ENCODE measurements around the gene FSHB. TPM values are rescaled to one million over a fixed set of nuclear protein-coding genes. Genes with fewer than 3 reads are reported as not detected.

Gene FSHB
- total and polyA plus RNA-seq, 2 of the 8 experiments (the other 6 are each of a cell fraction or from before 2014, with no cell fraction given), result not detected

- H3K56ac ChIP-seq (replicated peaks; ENCODE audit: insufficient read length, low read depth, low read length), result no peak overlapping the region
- no peak overlapping the region for H3K23ac ChIP-seq (ENCODE audit: insufficient read length)
- H2BK120ac ChIP-seq (replicated peaks; ENCODE audit: low read depth, low read length), result no peak overlapping the region
- no peaks in the 10 kb centered on the region for H4K20me1 ChIP-seq (replicated peaks in 1 of 2; ENCODE audit: control insufficient read depth in 1 of 2, insufficient read depth in 2 of 2, low read length in 2 of 2)
- TF ChIP-seq JUND (IDR thresholded peaks at IDR 0.05; ENCODE audit: low read length) (no peak), CBX5 (IDR thresholded peaks at IDR 0.05; ENCODE audit: low read depth, low read length) (no peak), EGR1 (IDR thresholded peaks at IDR 0.05; ENCODE audit: borderline replicate concordance, low read depth, low read length) (no peak), ASH2L (IDR thresholded peaks at IDR 0.05; ENCODE audit: low read length) (no peak), SIX5 (IDR thresholded peaks at IDR 0.05; ENCODE audit: low read depth, low read length) (no peak)
- H3K18ac ChIP-seq (ENCODE audit: extremely low read depth, low read length), result no peak overlapping the region
- no peak overlapping the region for H4K5ac ChIP-seq (ENCODE audit: insufficient read length, low read depth, low read length)
- H3K9ac ChIP-seq (replicated peaks in 1 of 4; ENCODE audit: extremely low read depth in 1 of 4, low read depth in 3 of 4, low read length in 3 of 4), result no peak overlapping the region
- H3K79me1 ChIP-seq (ENCODE audit: low read depth, low read length), result no peaks in the 10 kb centered on the region
- POLR2A ChIA-PET (ENCODE audit: partially characterized antibody), result no interaction called here
- H3K36me3 ChIP-seq (ENCODE audit: control insufficient read depth in 2 of 4, insufficient read depth in 4 of 4, low read length in 3 of 4), result no peaks in the 10 kb centered on the region
- no peak overlapping the region for H2BK15ac ChIP-seq (ENCODE audit: low read length)
- no peaks in the 10 kb centered on the region for H3K4me1 ChIP-seq (replicated peaks in 1 of 4; ENCODE audit: control insufficient read depth in 3 of 4, insufficient read depth in 4 of 4, low read length in 3 of 4)
- CTCF ChIA-PET (ENCODE audit: partially characterized antibody), result interaction anchor here (1.3 to 1.4 kb wide), 2 partner anchors 13 to 86 kb away, joined by 3 to 8 read pairs; no protein-coding TSS in a partner anchor
- 0 out of 2 replicates have a peak, but pooled peaks cover 3% of the 10 kb centered on the region for H3K23me2 ChIP-seq (ENCODE audit: low read depth, low read length)
- WGBS, 2 experiments (ENCODE audit: extremely low coverage in 1 of 2, insufficient coverage in 1 of 2, insufficient read length in 1 of 2, insufficient replicate concordance in 2 of 2, low coverage in 1 of 2, low lambda C conversion rate in 2 of 2, missing lambda C conversion rate in 1 of 2), result 92 to 100% methylated on average over 1 to 5 of the region's 5 CpGs
- FAIRE-seq (no peak), DNase-seq (ENCODE audit: low read depth in 1 of 2, low spot score in 2 of 2) (no peak)
- no peak overlapping the region for H3K27ac ChIP-seq (ENCODE audit: low read depth, low read length)
- H2AK5ac ChIP-seq (ENCODE audit: low read depth, low read length), result no peak overlapping the region; the same call in 1 of the 2 replicates
- no peak overlapping the region for H2BK12ac ChIP-seq (ENCODE audit: low read depth, low read length)
- H3K4me3 ChIP-seq (ENCODE audit: extremely low read depth in 1 of 4, insufficient read depth in 2 of 4, low read depth in 3 of 4, low read length in 4 of 4), result no peak overlapping the region
- no peak overlapping the region for H3K4me2 ChIP-seq (ENCODE audit: insufficient read depth in 1 of 2, low read depth in 2 of 2, low read length in 2 of 2)
- H3K14ac ChIP-seq (ENCODE audit: insufficient read length), result no peak overlapping the region
- H4K91ac ChIP-seq (replicated peaks; ENCODE audit: insufficient read length, low read length), result no peak overlapping the region
- no peak overlapping the region for H2BK20ac ChIP-seq (ENCODE audit: low read length)
- no peak overlapping the region for H2AFZ ChIP-seq (ENCODE audit: low read length)
- H4K8ac ChIP-seq (ENCODE audit: extremely low read depth, insufficient read depth, low read length), result no peak overlapping the region
- no peaks in the 10 kb centered on the region for H3K27me3 ChIP-seq (replicated peaks in 1 of 4; ENCODE audit: control insufficient read depth in 3 of 4, extremely low read depth in 1 of 4, insufficient read depth in 3 of 4, low read length in 3 of 4)
- no peak overlapping the region for H2BK5ac ChIP-seq (ENCODE audit: low read depth, low read length)
- no peak overlapping the region for H3K4ac ChIP-seq (replicated peaks; ENCODE audit: insufficient read length, low read depth, low read length)
- no peaks in the 10 kb centered on the region for H3K79me2 ChIP-seq (ENCODE audit: control insufficient read depth in 1 of 2, insufficient read depth in 2 of 2, low read length in 2 of 2)
- H3K9me3 ChIP-seq (ENCODE audit: insufficient read depth in 2 of 2, low read depth in 1 of 2, low read length in 1 of 2), result peaks cover 6 to 10% of the 10 kb centered on the region in 2 experiments; a peak in 3 of 4 replicates
Measured at GRCh38 chr11:30228323-30228884, 2.4 kb upstream of the FSHB start.

Measured in H1 (cell line).